PC-9 (cell line): ENCODE data around the gene TRAPPC3. TPM values are rescaled to one million over a fixed set of nuclear protein-coding genes. Genes with fewer than 3 reads are reported as not detected.
A peak's percentile ranks its signal among the peaks of the same experiment; 100 is the strongest.

ENCODE experiments used
- BruUV-seq: library from RNA; stranded (reverse); fragments of 400-500 nt; replicated peaks from 2 replicates; lab custom pipeline; 2021; lab: Mats Ljungman, UMichigan
- CTCF ChIA-PET: fragments of 300-600 bp; sonication (Branson Sonifier 250); formaldehyde crosslinking; loops from one replicate; lab custom pipeline; 2022; ENCODE audit warnings: antibody characterized with exemption; lab: Charles Lee
- POLR2A ChIA-PET: fragments of 300-600 bp; sonication (Branson Sonifier 250); formaldehyde crosslinking; loops from one replicate; lab custom pipeline; 2022; ENCODE audit warnings: antibody characterized with exemption; ENCODE audit not compliant: unreplicated experiment; lab: Charles Lee
- DNase-seq, 2 experiments: peaks; one replicate each; pipeline versions ENCODE4 v3.0.0 to v3.0.0-alpha.2; 2015 to 2022; ENCODE audit warnings: mixed read lengths in 1 of 2
- H2AFZ ChIP-seq: fragments of 200-600 bp; sonication (generic); 2 replicates; pipeline ENCODE4 v1.8.1; 2017; ENCODE audit warnings: antibody characterized with exemption
- H3F3A ChIP-seq: fragments of 200-600 bp; sonication (generic); 2 replicates; pipeline ENCODE4 v1.8.1; 2017; ENCODE audit warnings: antibody characterized with exemption, mild to moderate bottlenecking, low read depth; ENCODE audit not compliant: insufficient read depth
- H3K27ac ChIP-seq: fragments of 200-600 bp; sonication (generic); 2 replicates; pipeline ENCODE4 v1.6.1; 2016; ENCODE audit warnings: mixed run types
- H3K27me3 ChIP-seq: fragments of 200-600 bp; sonication (generic); 2 replicates; pipeline ENCODE4 v1.6.1; 2016; ENCODE audit warnings: low read depth, mixed run types; ENCODE audit not compliant: insufficient read depth
- H3K36me3 ChIP-seq: fragments of 200-600 bp; sonication (generic); 2 replicates; pipeline ENCODE4 v1.6.1; 2016; ENCODE audit warnings: low read depth, mixed run types
- H3K4me1 ChIP-seq: fragments of 200-600 bp; sonication (generic); replicated peaks from 2 replicates; pipeline ENCODE4 v1.6.1; 2016; ENCODE audit warnings: mixed run types; ENCODE audit not compliant: insufficient read depth
- H3K4me2 ChIP-seq: fragments of 200-600 bp; sonication (generic); 2 replicates; pipeline ENCODE4 v1.6.1; 2017; ENCODE audit warnings: mixed run types
- H3K4me3 ChIP-seq: fragments of 200-600 bp; sonication (generic); 2 replicates; pipeline ENCODE4 v1.6.1; 2016; ENCODE audit warnings: mixed run types
- H3K79me2 ChIP-seq: fragments of 200-600 bp; sonication (generic); 2 replicates; pipeline ENCODE4 v1.6.1; 2017; ENCODE audit warnings: low read depth, mixed run types
- H3K9me2 ChIP-seq: fragments of 200-600 bp; sonication (generic); 2 replicates; pipeline ENCODE4 v1.8.1; 2017; ENCODE audit warnings: mild to moderate bottlenecking; ENCODE audit not compliant: insufficient read depth
- H3K9me3 ChIP-seq: fragments of 200-600 bp; sonication (generic); 2 replicates; pipeline ENCODE4 v1.8.1; 2016; ENCODE audit warnings: low read depth; ENCODE audit not compliant: insufficient read depth
- H4K20me1 ChIP-seq: fragments of 200-600 bp; sonication (generic); 2 replicates; pipeline ENCODE4 v1.8.1; 2017; ENCODE audit not compliant: insufficient read depth
- EZH2 ChIP-seq: fragments of 200-600 bp; sonication (generic); IDR thresholded peaks from 2 replicates; pipeline ENCODE4 v1.8.0; 2017; ENCODE audit warnings: antibody characterized with exemption, low read depth
- intact Hi-C: fragments of 100-400 bp; cut with micrococcal nuclease; formaldehyde crosslinking; loops from one replicate; pipeline ENCODE4 v1.10.0; 2022; ENCODE audit not compliant: unreplicated experiment
- total RNA-seq: library from RNA; stranded (reverse); gene quantifications from 2 replicates; pipeline ENCODE4 v1.2.3, GENCODE V29; 2021
- TF ChIP-seq, protein P1 (sequence below): fragments of 200-600 bp; sonication (generic); conservative IDR thresholded peaks from 2 replicates; pipeline ENCODE4 v1.6.1; 2017; ENCODE audit warnings: mixed run types, antibody characterized with exemption, mild to moderate bottlenecking, moderate library complexity

Gene TRAPPC3
- total RNA-seq, 1 experiment from 2014 or later: 116 TPM

DNA sequence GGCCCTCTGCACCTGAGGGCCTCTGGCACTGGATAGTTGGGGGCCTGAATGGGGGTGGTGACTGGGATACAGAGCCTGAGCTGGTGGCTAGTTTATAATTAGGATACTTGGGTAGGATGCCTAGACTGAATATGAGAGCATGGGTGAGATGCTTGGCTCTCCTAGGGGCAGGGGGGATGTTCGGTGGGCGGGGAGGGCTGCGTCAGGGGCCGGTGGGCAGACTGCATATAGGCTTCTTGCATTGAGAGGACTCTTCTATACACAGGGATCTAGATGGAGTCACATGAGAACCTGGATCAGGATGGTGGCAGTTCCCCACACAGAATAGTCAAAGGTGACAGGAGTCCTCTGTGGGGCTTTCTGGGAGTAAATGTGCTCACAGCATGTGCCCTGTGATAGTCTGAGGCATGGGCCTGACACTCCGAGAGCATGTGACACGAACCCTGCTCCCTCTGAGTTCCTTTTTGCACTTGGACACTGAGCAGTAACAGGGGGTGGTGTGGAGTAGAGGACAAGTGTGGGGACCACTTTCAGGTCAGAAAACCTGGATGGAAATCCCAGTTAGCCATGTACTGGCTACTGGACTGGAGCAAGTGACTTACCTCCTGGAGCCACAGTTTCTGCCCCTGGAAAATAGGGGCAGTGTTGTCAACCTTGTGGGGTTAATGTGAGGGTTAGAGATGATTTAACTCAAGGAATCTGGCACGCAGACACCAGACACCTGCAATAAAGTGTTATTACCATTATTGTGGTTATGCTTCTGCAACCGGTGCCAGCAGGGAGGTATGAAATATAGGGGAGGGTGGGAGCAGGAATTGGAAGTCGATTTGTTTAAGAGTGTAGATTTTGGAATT is 8.9 kb upstream of the TRAPPC3 start:
- BruUV-seq: no TSS peak
- peak overlapping the region; percentile 99; the same call in 1 of the 2 replicates for H3K4me3 ChIP-seq
- H3K9me3 ChIP-seq: no peaks in the 10 kb centered on the region
- TF ChIP-seq, protein P1, sequence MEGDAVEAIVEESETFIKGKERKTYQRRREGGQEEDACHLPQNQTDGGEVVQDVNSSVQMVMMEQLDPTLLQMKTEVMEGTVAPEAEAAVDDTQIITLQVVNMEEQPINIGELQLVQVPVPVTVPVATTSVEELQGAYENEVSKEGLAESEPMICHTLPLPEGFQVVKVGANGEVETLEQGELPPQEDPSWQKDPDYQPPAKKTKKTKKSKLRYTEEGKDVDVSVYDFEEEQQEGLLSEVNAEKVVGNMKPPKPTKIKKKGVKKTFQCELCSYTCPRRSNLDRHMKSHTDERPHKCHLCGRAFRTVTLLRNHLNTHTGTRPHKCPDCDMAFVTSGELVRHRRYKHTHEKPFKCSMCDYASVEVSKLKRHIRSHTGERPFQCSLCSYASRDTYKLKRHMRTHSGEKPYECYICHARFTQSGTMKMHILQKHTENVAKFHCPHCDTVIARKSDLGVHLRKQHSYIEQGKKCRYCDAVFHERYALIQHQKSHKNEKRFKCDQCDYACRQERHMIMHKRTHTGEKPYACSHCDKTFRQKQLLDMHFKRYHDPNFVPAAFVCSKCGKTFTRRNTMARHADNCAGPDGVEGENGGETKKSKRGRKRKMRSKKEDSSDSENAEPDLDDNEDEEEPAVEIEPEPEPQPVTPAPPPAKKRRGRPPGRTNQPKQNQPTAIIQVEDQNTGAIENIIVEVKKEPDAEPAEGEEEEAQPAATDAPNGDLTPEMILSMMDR: no peak
- no peak for TF ChIP-seq EZH2
- H2AFZ ChIP-seq: no peak overlapping the region
- intact Hi-C loops: no loop called here
- ChIA-PET POLR2A (no interaction called here), CTCF (interaction anchor here (0.7 to 1.4 kb wide), 2 partner anchors 30 to 85 kb away, joined by 3 to 16 read pairs; no protein-coding TSS in a partner anchor)
- no peaks in the 10 kb centered on the region for H3K36me3 ChIP-seq
- H4K20me1 ChIP-seq: peaks cover 14% of the 10 kb centered on the region; the same call in 1 of the 2 replicates
- peak overlapping the region; percentile 88 for H3K4me2 ChIP-seq
- DNase-seq: no peak
- H3K9me2 ChIP-seq: no peaks in the 10 kb centered on the region
- peaks cover 19% of the 10 kb centered on the region; the same call in 1 of the 2 replicates for H3F3A ChIP-seq
- no peaks in the 10 kb centered on the region for H3K27me3 ChIP-seq
- H3K4me1 ChIP-seq: peaks cover 59% of the 10 kb centered on the region
- peaks cover 72% of the 10 kb centered on the region for H3K79me2 ChIP-seq
- H3K27ac ChIP-seq: no peak overlapping the region

- H4K20me1 ChIP-seq: peaks cover 14% of the 10 kb centered on the region; the same call in 1 of the 2 replicates
- no peaks in the 10 kb centered on the region for H3K9me3 ChIP-seq
- peak overlapping the region; percentile 88 for H3K4me2 ChIP-seq
- H3K27ac ChIP-seq: 0 out of 2 replicates have a peak overlapping the region, but pooled peaks have one; percentile 77
- no peak for TF ChIP-seq EZH2
- TF ChIP-seq, protein P1: no peak
- BruUV-seq: no TSS peak
- no peaks in the 10 kb centered on the region for H3K9me2 ChIP-seq
- peaks cover 63% of the 10 kb centered on the region for H3K79me2 ChIP-seq
- H3K27me3 ChIP-seq: no peaks in the 10 kb centered on the region
- H2AFZ ChIP-seq: peak overlapping the region; percentile 75; the same call in 1 of the 2 replicates
- peak in 1 of 2 experiments; percentile 39 for DNase-seq
- H3K36me3 ChIP-seq: no peaks in the 10 kb centered on the region
- peak overlapping the region; percentile 99 for H3K4me3 ChIP-seq
- peaks cover 19% of the 10 kb centered on the region; the same call in 1 of the 2 replicates for H3F3A ChIP-seq
- H3K4me1 ChIP-seq: peaks cover 54% of the 10 kb centered on the region
- ChIA-PET CTCF (interaction anchor here (0.7 to 1.4 kb wide), 2 partner anchors 31 to 86 kb away, joined by 3 to 16 read pairs; no protein-coding TSS in a partner anchor), POLR2A (interaction anchor here (0.6 to 0.7 kb wide), 3 partner anchors 136 to 252 kb away, joined by 3 to 4 read pairs (median 3); no protein-coding TSS in a partner anchor)
- intact Hi-C loops: no loop called here
Observed at GRCh38 chr1:36157115-36157903, 8.0 kb upstream of the TRAPPC3 start.
